ENCODE results near the gene ST6GALNAC3.

ST6GALNAC3 gene

GRCh38 chr1:76176000-76176399 is 101.5 kb downstream of the ST6GALNAC3 start:
- H3K27me3 ChIP-seq (ENCODE audit: insufficient read depth, poor library complexity, severe bottlenecking), result no peaks in the 10 kb centered on the region
- H3K4me3 ChIP-seq (ENCODE audit: severe bottlenecking), result no peak overlapping the region
- H3K4me1 ChIP-seq (ENCODE audit: insufficient read depth, poor library complexity, severe bottlenecking), result no peaks in the 10 kb centered on the region
- DNase-seq (ENCODE audit: low spot score) (no peak), ATAC-seq (ENCODE audit: low read depth) (no peak)
- H3K27ac ChIP-seq (ENCODE audit: poor library complexity, severe bottlenecking), result no peak overlapping the region
- no peaks in the 10 kb centered on the region for H3K36me3 ChIP-seq (ENCODE audit: low read depth)
- no peak for TF ChIP-seq CTCF (IDR thresholded peaks at IDR 0.05; ENCODE audit: poor library complexity, severe bottlenecking)
- H3K9me3 ChIP-seq (ENCODE audit: severe bottlenecking), result no peaks in the 10 kb centered on the region

GRCh38 chr1:76177615-76178014 is 103.1 kb downstream of the ST6GALNAC3 start:
- H3K36me3 ChIP-seq (ENCODE audit: low read depth), result no peaks in the 10 kb centered on the region
- DNase-seq (ENCODE audit: low spot score), result no peak
- ATAC-seq (ENCODE audit: low read depth), result no peak
- no peak overlapping the region for H3K27ac ChIP-seq (ENCODE audit: poor library complexity, severe bottlenecking)
- H3K4me1 ChIP-seq (ENCODE audit: insufficient read depth, poor library complexity, severe bottlenecking), result no peaks in the 10 kb centered on the region
- no peak overlapping the region for H3K4me3 ChIP-seq (ENCODE audit: severe bottlenecking)
- TF ChIP-seq CTCF (IDR thresholded peaks at IDR 0.05; ENCODE audit: poor library complexity, severe bottlenecking), result no peak
- no peaks in the 10 kb centered on the region for H3K27me3 ChIP-seq (ENCODE audit: insufficient read depth, poor library complexity, severe bottlenecking)
- H3K9me3 ChIP-seq (ENCODE audit: severe bottlenecking), result no peaks in the 10 kb centered on the region

- Histone ChIP-seq H3K4me1 (ENCODE audit: insufficient read depth, poor library complexity, severe bottlenecking) (no peaks in the 10 kb centered on the region), H3K27ac (ENCODE audit: poor library complexity, severe bottlenecking) (no peak overlapping the region), H3K27me3 (ENCODE audit: insufficient read depth, poor library complexity, severe bottlenecking) (no peaks in the 10 kb centered on the region), H3K9me3 (ENCODE audit: severe bottlenecking) (no peaks in the 10 kb centered on the region), H3K36me3 (ENCODE audit: low read depth) (no peaks in the 10 kb centered on the region), H3K4me3 (ENCODE audit: severe bottlenecking) (no peak overlapping the region)
- TF ChIP-seq CTCF (IDR thresholded peaks at IDR 0.05; ENCODE audit: poor library complexity, severe bottlenecking), result no peak
- ATAC-seq (ENCODE audit: low read depth), result no peak
- DNase-seq (ENCODE audit: low spot score), result no peak
Observed at GRCh38 chr1:76179219-76179698, 104.7 kb downstream of the ST6GALNAC3 start.

GRCh38 chr1:76185207-76185606 is 110.7 kb downstream of the ST6GALNAC3 start:
- no peak for DNase-seq (ENCODE audit: low spot score)

More at GRCh38 chr1:76185207-76185606, 110.7 kb downstream of the ST6GALNAC3 start:
- Histone ChIP-seq H3K36me3 (ENCODE audit: low read depth) (no peaks in the 10 kb centered on the region), H3K4me1 (ENCODE audit: insufficient read depth, poor library complexity, severe bottlenecking) (no peaks in the 10 kb centered on the region), H3K27ac (ENCODE audit: poor library complexity, severe bottlenecking) (no peak overlapping the region), H3K27me3 (ENCODE audit: insufficient read depth, poor library complexity, severe bottlenecking) (no peaks in the 10 kb centered on the region), H3K9me3 (ENCODE audit: severe bottlenecking) (no peaks in the 10 kb centered on the region), H3K4me3 (ENCODE audit: severe bottlenecking) (no peak overlapping the region)
- ATAC-seq (ENCODE audit: low read depth), result no peak
- TF ChIP-seq CTCF (IDR thresholded peaks at IDR 0.05; ENCODE audit: poor library complexity, severe bottlenecking), result no peak
